GM10847 (cell line): ENCODE results near the gene TCF7.

Source experiments
- POLR2A ChIP-seq: IDR thresholded peaks from 2 replicates; pipeline ENCODE4 v1.6.1; 2011; ENCODE audit not compliant: insufficient read length; ENCODE audit errors: extremely low read depth

The TCF7 gene

DNA sequence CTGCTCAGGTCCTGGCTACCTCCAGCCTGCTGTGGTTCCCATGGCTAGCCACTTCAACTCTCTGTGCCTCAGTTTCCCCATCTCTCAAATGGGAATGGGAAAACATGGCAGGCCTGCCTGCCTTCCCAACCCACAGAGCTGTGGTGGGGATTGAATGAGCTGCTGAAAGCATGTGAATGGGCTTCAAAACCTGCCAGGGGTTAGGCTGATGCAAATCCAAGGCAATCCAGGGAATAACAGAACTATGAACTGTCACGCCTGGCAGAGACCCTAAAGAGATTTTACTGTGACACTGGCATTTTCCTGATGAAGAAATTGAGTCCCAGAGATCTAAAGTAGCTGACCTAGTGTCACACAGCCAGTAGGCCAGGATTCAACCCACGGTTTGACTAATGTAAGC, 29.9 kb upstream of the TCF7 start:
- no peak for TF ChIP-seq POLR2A

DNA sequence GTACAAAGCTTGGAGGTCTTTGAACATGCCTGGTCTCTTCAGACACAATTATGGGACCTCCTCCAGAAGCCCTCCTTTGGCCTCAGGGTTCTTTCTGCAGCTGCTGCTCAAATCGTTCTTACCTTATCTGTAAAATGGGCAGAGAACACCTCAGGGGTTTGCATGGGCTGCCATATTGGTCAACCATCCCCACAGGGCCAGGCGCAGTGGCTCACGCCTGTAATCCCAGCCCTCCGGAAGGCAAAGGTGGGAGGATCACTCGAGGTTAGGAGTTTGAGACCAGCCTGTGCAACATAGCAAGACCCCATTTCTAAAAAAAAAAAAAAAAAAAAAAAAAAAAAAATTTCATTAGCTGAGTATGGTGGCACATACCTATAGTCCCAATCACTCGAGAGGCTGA, 29.1 kb upstream of the TCF7 start:
- no peak for TF ChIP-seq POLR2A

DNA sequence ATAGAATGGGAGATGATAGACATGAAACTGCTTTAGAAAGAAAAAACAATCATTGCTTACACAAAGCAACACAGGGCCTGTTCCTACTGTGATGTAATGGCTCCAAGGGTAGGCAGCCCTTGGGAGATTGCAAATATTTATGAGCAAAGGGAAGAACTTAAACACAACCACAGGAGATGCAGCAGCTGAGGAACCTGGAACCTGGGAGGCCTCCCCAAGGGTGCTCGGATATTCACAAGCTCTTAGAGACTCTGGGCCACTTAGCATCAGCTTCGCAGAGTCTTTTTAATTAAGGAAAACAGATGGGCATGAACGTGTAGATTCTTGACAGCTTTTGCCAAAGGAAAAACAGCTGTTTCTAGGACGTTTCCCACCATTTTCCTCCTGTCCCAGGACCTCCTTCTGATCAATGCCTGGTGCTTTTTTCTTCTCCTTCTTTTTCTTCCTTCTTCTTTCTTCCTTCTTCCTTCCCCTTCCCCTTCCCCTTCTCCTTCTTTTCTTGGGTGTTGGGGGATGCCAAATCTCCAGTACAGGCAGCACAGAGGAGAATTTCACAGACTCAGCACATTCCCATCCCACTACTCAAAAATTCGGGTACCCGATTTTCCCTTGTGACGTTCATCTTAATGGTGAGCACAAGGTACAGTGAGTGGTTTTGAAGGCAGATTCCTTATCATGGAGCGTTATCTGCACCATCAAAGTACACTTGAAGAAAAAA, 28.1 kb upstream of the TCF7 start:
- TF ChIP-seq POLR2A = no peak

DNA sequence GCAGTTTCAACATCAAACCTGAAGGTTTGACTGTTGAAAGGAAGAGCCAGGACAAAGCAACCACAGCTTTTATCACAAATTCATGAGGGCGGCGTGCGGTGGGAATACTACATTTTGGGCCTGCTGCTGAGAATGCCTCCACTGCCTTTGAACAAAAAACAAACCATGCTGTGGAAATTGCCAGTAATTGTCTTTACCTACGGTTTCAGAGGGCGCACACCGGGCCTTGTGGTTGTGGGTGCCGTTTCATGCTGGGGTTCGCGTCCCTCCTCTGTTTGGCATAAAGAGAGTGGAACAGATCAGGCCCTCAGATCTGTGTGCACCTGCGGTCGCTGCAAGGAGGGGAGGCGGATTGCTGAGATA, 27.6 kb upstream of the TCF7 start:
- no peak for TF ChIP-seq POLR2A

DNA sequence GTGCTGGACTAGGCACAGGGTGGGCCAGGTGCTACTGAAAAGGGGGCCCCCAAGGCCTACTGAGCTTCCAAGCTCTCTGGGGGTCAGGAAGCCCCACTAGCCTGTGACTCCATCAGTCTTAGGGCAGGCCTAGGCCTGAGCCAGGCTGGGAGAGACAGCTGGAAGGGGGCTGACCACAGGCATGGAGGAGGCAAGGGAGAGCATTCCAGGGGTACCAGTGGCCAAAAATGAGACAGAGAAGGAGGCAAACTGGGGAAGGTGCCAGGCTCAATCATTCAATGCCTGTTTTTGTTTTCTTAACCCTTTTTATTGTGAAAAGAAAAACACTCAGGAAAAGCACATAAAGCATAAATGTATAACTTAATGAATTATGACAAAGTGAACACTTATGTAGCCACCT, 26.2 kb upstream of the TCF7 start:
- no peak for TF ChIP-seq POLR2A

DNA sequence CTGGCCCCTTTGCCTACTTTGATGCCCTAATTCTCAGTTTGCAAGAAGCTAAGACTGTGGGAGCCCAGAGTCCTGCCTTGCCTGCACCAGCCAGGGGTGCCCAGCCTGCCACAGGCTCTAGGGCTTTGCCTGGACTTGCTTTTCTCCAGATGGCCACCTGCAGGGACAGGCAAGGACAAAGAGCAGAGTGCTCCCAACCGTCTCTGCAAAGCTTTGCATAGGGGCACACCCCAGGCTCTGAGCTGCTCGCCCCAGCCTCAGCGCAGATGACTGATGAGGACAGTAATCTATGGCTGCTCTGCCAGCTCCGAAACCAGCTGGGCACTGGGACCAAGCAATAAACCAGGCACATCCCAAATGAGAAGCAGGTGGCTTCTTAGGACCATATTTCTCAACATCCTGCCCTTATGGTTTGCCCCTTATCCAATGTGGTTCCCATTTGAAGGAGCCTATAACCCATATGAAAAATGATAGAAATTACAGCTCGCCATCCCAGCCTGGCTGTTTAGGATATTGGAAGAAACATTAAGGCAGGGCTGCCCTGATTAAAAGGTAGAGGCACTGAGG, 25.4 kb upstream of the TCF7 start:
- no peak for TF ChIP-seq POLR2A

DNA sequence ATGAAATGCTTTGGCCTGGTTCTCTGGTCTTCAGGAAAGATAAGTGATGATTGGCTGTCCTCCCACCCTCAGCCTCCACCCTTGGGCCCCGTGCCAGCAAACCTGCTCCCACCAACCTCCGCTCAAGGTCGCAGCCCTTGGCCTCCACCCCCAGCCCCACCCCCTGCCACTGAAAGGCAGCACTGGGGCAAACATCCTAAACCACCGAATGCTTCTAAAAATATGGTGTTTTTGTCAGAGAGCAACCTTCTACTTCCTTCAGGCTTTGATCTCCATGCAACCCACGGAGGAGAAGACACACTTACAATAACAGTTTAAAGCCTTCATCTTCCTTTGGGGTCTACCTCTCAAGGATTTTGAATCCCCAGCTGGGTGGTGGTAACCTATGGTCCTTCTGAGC, 24.0 kb upstream of the TCF7 start:
- TF ChIP-seq POLR2A = no peak

DNA sequence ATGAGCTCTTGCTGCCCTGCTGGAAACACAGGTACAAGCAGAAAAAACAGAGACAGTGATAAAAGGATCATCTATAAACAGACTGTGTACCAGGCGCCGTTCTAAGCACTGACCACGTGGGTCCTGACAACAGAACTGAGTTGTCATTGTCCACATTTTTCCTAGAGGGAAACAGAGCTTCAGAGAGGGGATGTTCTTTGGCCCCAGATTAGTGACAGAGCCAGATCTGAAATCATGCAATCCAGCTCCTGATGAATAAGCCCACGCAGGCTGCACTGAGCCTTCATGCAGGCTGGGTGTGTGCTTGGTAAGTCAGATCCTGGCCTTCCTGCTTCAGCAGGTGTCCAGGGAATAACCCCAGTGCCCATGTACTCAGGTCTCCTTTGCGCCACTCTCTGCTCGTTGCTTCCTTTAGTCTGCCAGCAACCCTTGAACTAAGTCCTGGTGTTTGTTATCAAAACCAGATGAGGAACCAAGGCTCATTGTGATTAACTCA, 22.8 kb upstream of the TCF7 start:
- TF ChIP-seq POLR2A = no peak

DNA sequence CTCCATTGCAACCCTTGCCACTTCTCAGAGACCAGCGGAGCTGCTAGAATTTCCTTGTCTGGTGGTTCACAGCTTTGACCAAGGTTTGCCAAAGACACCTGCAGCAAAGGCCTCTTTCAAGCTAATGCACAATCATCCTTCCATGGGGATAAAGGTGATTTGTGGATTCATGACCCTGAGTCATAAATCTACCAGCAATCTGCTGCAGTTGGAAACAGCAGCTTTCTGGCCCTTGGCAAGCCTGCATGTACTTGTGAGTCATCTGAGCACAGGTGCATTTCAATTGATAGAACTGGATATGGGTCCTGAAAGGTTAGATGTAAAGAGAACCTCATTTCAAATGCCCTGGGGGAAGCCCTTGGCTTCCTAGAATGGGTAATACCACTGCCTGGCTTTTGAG, 21.6 kb upstream of the TCF7 start:
- no peak for TF ChIP-seq POLR2A

DNA sequence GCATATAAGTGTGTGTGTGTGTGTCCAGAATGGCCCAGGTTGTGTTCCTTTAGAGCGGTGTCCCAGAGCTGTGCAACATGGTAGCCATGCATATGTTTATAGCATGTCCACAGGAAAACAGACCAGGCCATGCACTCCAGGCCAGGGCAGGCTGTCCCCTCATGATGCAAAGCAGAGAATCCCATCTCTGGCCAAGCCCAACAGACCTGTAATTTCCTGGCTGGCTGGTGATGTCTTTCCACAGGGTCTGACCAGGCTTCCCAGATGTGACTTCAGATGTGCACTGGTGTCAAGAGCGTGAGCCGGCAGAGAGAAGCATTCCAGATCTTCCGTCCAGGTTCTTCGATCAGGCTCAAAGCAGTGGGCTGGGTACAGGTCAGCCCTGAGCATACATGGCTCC, 21.1 kb upstream of the TCF7 start:
- TF ChIP-seq POLR2A = no peak

DNA sequence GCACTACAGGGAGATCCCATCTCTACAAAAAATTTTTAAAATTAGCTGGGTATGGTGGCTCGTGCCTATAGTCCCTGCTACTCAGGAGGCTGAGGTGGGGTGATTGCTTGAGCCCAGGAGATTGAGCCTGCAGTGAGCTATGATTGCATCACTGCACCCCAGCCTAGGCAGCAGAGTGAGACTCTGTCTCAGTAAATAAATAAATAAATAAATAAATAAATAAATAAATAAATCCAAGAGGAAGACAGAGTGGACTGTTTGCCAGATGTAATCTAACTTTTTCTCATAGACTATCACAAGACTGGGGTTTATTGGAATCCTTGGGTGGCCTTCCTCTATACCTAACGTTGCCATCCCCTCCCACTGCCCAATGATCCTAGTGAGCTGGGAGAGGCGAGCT, 19.2 kb upstream of the TCF7 start:
- no peak for TF ChIP-seq POLR2A

DNA sequence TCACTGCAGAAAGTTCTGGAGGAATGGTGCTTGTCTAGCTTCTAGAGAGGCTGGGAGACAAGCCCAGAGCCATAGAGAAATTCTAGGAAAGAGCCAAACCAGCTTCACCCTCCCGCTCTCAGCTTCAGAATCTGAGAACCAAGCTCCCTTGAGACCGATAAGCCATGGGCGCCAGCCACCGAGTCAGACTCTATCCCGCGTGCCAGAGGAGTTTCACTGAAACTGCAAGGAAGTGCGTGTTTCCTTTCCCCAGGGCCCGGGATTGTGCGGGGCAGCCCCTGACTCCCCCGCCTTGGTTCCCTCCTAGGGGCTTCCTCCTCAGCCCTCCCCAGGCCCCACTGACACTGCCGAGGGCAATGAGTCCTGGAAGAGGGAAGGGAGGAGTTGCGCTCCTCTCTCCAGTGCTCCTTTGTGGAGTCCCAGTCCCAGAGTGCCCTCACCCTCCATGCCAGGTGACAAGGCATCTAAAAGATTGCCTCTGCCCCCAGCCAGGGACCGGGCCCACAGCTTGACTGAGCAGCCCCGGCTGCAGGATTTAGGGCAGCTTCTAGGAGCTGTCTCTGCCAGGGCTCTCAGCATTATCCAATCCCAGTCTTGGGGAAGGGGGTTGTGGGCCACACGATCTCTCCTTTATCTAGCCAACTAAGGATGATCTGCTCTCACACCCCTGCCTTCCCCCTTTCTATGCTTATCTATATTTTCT, 18.4 kb upstream of the TCF7 start:
- no peak for TF ChIP-seq POLR2A

DNA sequence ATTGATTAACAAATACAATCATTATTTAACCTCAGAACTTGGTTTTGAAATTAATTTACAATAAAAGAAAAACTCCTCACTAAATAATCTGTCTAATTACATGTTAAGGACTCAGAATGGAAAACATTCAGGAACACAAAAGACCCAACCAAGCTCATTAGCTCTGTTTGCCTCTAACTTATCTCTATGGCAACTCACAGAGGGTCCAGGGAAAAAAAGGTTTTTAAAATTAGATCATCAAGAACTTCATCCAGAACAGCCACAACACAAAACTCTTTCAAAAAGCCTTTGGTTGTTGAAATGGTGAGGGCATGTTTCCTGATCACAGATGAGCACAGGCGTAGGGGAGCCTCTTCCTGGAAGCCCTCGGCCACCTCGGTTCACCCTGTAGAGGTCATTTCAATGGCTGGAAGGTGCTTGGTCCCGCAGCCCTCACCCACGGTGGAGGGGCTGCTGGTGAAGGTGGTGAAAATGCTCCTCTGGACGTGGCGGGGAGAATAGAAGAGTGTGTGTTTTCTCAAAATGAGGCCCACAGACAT, 17.2 kb upstream of the TCF7 start:
- no peak for TF ChIP-seq POLR2A

DNA sequence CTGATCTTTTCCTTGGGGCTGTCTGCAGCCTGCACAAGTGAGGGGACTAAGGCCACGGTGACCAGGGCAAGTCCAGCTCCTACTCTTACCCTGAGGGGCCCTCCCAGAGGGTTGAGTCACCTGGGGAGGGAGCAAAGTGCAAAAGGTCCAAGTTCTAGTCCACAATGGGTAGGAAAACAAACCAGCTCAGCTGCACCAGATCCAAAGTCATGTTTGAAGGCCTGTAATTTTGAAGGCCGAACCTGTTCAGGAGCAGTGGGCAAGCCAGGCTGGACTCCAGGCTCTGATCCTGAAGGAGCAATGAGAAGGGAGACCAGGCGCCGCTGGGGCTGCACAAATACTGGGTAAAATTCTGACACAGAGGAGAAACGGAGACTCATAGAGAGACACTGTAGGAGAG, 15.8 kb upstream of the TCF7 start:
- TF ChIP-seq POLR2A = no peak

DNA sequence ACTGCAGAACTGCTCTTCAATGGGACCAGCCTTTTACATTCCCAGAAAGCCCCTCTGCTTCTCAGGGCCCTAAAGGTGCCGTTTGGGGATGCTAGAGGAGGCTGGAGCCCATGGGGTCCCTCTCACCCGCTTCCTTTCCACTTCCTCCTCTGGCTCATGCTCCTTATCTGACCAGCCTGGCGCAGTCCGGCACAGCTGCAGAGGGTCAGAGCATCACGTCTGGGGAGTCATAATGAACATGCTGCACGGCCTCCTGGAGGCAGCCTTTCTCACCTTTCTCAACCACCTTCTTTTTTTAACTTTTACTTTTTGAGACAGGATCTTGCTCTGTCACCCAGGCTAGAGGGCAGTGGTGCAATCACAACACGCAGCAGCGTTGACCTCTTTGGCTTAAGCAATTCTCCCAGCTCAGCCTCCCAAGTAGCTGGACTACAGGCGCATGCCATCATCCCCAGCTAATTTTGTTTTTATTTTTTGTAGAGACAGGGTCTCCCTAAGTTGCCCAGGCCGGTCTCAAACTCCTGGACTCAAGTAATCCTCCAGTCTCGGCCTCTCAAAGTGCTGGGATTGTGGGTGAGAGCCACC, 15.1 kb upstream of the TCF7 start:
- no peak for TF ChIP-seq POLR2A

DNA sequence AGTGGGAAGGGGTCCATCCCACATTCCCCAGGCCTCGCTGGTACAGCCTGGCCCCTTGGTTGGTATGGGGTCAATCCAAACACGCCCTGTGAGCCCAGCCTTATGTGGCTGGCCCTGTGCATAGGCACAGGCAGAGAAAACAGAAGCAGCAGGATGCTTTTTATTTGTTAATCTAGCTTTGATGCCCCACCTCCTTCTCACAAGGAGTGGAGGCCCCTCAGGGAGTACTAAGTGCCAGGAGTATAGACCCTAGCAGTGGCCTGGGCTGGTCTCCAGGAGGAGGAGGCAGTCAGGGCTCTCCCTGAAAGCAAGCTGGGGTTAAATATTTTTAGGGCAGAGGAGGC, 14.6 kb upstream of the TCF7 start:
- TF ChIP-seq POLR2A = no peak
